ENCODE measurements around the gene PTPRZ1. TPM values are rescaled to one million over a fixed set of nuclear protein-coding genes. Genes with fewer than 3 reads are reported as not detected.

PTPRZ1 gene
- total RNA-seq, 4 donors from 2014 or later = 0.16 TPM; not detected in 3

DNA sequence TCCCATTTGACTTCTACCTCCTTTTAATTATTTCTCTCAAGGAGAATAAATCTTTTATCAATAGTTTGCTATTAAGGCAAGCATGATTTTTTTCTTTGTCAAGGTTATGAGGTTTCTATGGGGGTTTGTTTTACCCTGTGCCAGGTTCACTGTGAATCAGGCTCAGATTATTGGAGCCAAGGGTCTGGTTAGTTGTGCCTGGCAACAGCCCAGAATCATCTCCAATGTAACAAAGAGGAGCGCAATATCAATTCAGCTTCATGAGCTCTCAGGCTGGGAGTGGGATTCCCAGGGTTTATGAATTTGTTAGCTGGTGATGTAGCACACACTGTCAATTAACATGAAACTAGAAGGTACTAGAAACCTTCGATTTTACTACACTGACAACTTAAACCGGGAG lies 197.9 kb downstream of the PTPRZ1 start:
- in situ Hi-C loops (cut with MboI; ENCODE audit: low sequenced_read_pairs in 4 of 4) = no loop called here
- Histone ChIP-seq H3K9me3 (no peaks in the 10 kb centered on the region), H3K4me1 (no peaks in the 10 kb centered on the region)

DNA sequence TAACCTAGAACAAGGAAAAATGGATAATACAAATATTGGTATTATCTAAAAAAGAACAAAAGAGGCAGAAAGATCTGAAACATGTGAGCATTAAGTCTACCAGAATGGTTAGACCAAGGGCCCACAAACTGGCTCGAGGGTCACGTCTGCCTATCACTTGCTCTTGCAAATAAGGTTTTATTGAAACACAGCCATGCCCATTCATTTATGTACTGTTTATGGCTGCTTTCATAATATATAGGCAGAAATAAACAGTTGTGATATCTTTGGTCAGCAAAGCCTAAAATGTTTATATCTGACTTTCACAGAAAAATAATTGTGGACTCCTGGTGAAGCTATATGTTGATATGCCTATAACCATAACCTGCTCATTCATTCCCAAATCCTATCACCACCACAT lies 199.3 kb downstream of the PTPRZ1 start:
- intact Hi-C loops (cut with DNase I; ENCODE audit: low total_unique reads) (no loop called here), in situ Hi-C loops (cut with MboI; ENCODE audit: low sequenced_read_pairs in 4 of 4) (no loop called here)
- Histone ChIP-seq H3K36me3 (peaks cover 0 to 11% of the 10 kb centered on the region in 2 donors), H3K27me3 (no peaks in the 10 kb centered on the region), H3K9me3 (no peaks in the 10 kb centered on the region), H3K4me3 (no peak overlapping the region), H3K27ac (no peak overlapping the region), H3K4me1 (no peaks in the 10 kb centered on the region)
- DNase-seq = no peak
- TF ChIP-seq POLR2A (IDR thresholded peaks at IDR 0.05) = no peak
- TF ChIP-seq, protein P1, sequence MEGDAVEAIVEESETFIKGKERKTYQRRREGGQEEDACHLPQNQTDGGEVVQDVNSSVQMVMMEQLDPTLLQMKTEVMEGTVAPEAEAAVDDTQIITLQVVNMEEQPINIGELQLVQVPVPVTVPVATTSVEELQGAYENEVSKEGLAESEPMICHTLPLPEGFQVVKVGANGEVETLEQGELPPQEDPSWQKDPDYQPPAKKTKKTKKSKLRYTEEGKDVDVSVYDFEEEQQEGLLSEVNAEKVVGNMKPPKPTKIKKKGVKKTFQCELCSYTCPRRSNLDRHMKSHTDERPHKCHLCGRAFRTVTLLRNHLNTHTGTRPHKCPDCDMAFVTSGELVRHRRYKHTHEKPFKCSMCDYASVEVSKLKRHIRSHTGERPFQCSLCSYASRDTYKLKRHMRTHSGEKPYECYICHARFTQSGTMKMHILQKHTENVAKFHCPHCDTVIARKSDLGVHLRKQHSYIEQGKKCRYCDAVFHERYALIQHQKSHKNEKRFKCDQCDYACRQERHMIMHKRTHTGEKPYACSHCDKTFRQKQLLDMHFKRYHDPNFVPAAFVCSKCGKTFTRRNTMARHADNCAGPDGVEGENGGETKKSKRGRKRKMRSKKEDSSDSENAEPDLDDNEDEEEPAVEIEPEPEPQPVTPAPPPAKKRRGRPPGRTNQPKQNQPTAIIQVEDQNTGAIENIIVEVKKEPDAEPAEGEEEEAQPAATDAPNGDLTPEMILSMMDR (IDR thresholded peaks at IDR 0.05 in 4 of 5, conservative IDR thresholded peaks at IDR 0.05 in 1 of 5) = no peak
- no peak for ATAC-seq

More for the DNA sequence above, 197.9 kb downstream of the PTPRZ1 start:
- intact Hi-C loops (cut with DNase I; ENCODE audit: low total_unique reads) = no loop called here
- DNase-seq = no peak
- TF ChIP-seq, protein P1 (IDR thresholded peaks at IDR 0.05 in 4 of 5, conservative IDR thresholded peaks at IDR 0.05 in 1 of 5) = no peak
- no peak for TF ChIP-seq POLR2A (IDR thresholded peaks at IDR 0.05)
- Histone ChIP-seq H3K27ac (no peak overlapping the region), H3K27me3 (no peaks in the 10 kb centered on the region), H3K36me3 (no peaks in the 10 kb centered on the region), H3K4me3 (no peak overlapping the region)
- no peak for ATAC-seq

DNA sequence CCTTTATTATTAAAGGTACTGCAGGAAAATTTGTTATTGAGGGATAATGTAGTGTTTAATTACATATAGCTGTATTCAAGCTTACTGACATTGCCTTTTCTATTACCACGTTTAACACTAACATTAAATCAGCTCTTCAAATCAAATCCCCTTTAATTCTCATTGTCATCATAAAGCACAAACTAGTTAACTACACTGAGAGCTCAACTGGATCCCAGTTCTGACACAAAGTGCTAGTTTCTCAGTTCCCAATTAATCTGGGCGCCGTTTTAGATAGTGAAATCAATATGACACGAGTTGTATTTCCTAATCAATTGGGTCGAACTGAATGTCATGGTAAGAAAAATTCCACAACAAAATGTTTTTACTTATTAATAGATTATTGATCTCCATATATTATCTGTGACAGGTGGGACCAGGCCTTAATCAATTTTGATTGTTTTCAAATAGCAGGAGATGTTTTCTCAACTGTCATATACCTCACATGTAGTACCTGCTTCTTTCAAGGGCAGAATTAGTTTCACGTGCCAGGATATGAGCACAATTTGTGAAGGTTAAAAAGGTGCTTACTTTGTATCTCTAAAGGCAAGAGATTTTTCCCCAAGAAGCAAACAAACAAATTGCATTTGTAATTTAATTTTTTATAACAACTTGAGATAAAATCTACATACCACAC lies 200.1 kb downstream of the PTPRZ1 start:
- in situ Hi-C loops (cut with MboI; ENCODE audit: low sequenced_read_pairs in 4 of 4) (no loop called here), intact Hi-C loops (cut with DNase I; ENCODE audit: low total_unique reads) (no loop called here)
- Histone ChIP-seq H3K27ac (no peak overlapping the region), H3K4me3 (no peak overlapping the region), H3K9me3 (no peaks in the 10 kb centered on the region), H3K27me3 (no peaks in the 10 kb centered on the region), H3K4me1 (no peaks in the 10 kb centered on the region), H3K36me3 (peaks cover 0 to 18% of the 10 kb centered on the region in 2 donors)
- DNase-seq (no peak), ATAC-seq (no peak)
- no peak for TF ChIP-seq POLR2A (IDR thresholded peaks at IDR 0.05)
- TF ChIP-seq, protein P1 (IDR thresholded peaks at IDR 0.05 in 4 of 5, conservative IDR thresholded peaks at IDR 0.05 in 1 of 5) = no peak

DNA sequence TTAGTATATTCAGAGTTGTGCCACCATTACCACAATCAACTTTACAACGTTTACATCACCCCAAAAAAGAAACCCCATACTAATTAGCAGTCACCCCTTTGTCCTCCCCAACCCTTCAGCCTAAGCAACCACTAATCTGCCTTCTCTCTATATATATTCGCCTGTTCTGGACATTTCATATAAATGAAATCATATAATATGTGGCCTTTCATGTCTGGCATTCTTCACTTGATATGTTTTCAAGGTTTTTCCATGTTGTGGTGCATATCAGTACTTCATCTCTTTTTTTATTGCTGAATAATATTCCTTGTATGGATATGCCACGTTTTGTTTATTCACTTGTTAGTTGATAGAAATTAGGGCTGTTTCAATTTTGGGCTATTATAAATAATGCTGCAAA lies 200.7 kb downstream of the PTPRZ1 start:
- no peak for DNase-seq
- intact Hi-C loops (cut with DNase I; ENCODE audit: low total_unique reads) (no loop called here), in situ Hi-C loops (cut with MboI; ENCODE audit: low sequenced_read_pairs in 4 of 4) (no loop called here)
- H3K27me3 ChIP-seq = no peaks in the 10 kb centered on the region
- TF ChIP-seq POLR2A (IDR thresholded peaks at IDR 0.05) = no peak
- TF ChIP-seq, protein P1 (IDR thresholded peaks at IDR 0.05 in 4 of 5, conservative IDR thresholded peaks at IDR 0.05 in 1 of 5) = no peak
- H3K4me3 ChIP-seq = no peak overlapping the region
- no peak for ATAC-seq
- no peak overlapping the region for H3K27ac ChIP-seq
- H3K9me3 ChIP-seq = no peaks in the 10 kb centered on the region
- no peaks in the 10 kb centered on the region for H3K4me1 ChIP-seq
- H3K36me3 ChIP-seq = peaks cover 0 to 24% of the 10 kb centered on the region in 2 donors
